DMS153 treated with DMSO at 0.1 percent for 48 hours (cell line): ENCODE results near the gene VSNL1.

Source experiments
- DNase-seq: peaks from one replicate; lab custom pipeline; 2025; ENCODE audit not compliant: unreplicated experiment; lab: John Stamatoyannopoulos, UW

The VSNL1 gene

GRCh38 chr2:17689010-17689409 is 148.5 kb downstream of the VSNL1 start:
- no peak for DNase-seq

DNA sequence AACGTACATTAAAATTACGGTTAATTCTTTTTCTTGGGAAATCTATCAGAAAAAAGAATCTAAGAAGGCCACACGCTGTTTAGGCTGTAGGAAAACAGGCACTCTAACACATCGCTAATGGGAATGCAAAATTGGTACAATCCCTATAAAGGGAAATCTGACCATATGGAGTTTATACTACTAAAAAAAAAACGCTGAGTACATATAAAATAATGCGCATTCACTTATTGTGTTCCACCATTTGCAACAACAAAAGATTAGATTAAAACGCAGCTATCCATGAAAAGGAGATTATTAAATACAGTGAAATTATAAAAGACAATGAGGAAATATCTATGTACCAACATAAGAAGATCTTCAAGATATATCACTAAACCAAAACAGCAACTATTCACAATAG is 150.3 kb downstream of the VSNL1 start:
- DNase-seq, result no peak
